ENCODE results near the gene TTC28.
A peak's percentile ranks its signal among the peaks of the same experiment; 100 is the strongest.

TTC28 gene

GRCh38 chr22:28048529-28048928 is 631.1 kb downstream of the TTC28 start:
- H3K4me1 ChIP-seq (ENCODE audit: insufficient read depth, low read length, poor library complexity, severe bottlenecking): peaks cover 19% of the 10 kb centered on the region
- no peak overlapping the region for H3K4me3 ChIP-seq (ENCODE audit: low read length, poor library complexity, severe bottlenecking)
- H3K27me3 ChIP-seq (ENCODE audit: insufficient read depth, low read length, poor library complexity, severe bottlenecking): no peaks in the 10 kb centered on the region
- peaks cover 12% of the 10 kb centered on the region; the same call in 1 of the 2 replicates for H3K36me3 ChIP-seq (ENCODE audit: insufficient read depth, low read length)
- peak overlapping the region; percentile 27 for H3K9ac ChIP-seq (ENCODE audit: low read depth, low read length, poor library complexity, severe bottlenecking)
- H3K9me3 ChIP-seq (ENCODE audit: insufficient read depth, low read depth, low read length): no peaks in the 10 kb centered on the region
- no peaks in the 10 kb centered on the region for H4K20me1 ChIP-seq (ENCODE audit: insufficient read depth, low read length, poor library complexity, severe bottlenecking)
- TF ChIP-seq CTCF (conservative IDR thresholded peaks at IDR 0.05; ENCODE audit: low read length) (no peak), EZH2phosphoT487 (IDR thresholded peaks at IDR 0.05; ENCODE audit: borderline replicate concordance) (no peak)
- H3K9me2 ChIP-seq (replicated peaks; ENCODE audit: low read depth, low read length): no peaks in the 10 kb centered on the region
- no peak overlapping the region for H2AFZ ChIP-seq (ENCODE audit: low read length)
- H3F3A ChIP-seq (ENCODE audit: low read depth): no peaks in the 10 kb centered on the region; the same call in 1 of the 2 replicates
- peaks cover 31% of the 10 kb centered on the region for H3K79me2 ChIP-seq (ENCODE audit: insufficient read depth, low read length)
- no peak overlapping the region for H3K4me2 ChIP-seq (ENCODE audit: low read depth, low read length, poor library complexity, severe bottlenecking)

- Histone ChIP-seq H3K4me3 (ENCODE audit: low read length, poor library complexity, severe bottlenecking) (no peak overlapping the region), H4K20me1 (ENCODE audit: insufficient read depth, low read length, poor library complexity, severe bottlenecking) (no peaks in the 10 kb centered on the region), H3K27me3 (ENCODE audit: insufficient read depth, low read length, poor library complexity, severe bottlenecking) (no peaks in the 10 kb centered on the region), H3K79me2 (ENCODE audit: insufficient read depth, low read length) (peaks cover 31% of the 10 kb centered on the region), H3K9ac (ENCODE audit: low read depth, low read length, poor library complexity, severe bottlenecking) (no peak overlapping the region), H3K9me2 (replicated peaks; ENCODE audit: low read depth, low read length) (no peaks in the 10 kb centered on the region), H3K9me3 (ENCODE audit: insufficient read depth, low read depth, low read length) (no peaks in the 10 kb centered on the region), H3F3A (ENCODE audit: low read depth) (no peaks in the 10 kb centered on the region; the same call in 1 of the 2 replicates), H3K36me3 (ENCODE audit: insufficient read depth, low read length) (peaks cover 12% of the 10 kb centered on the region; the same call in 1 of the 2 replicates), H3K4me1 (ENCODE audit: insufficient read depth, low read length, poor library complexity, severe bottlenecking) (peaks cover 19% of the 10 kb centered on the region), H3K4me2 (ENCODE audit: low read depth, low read length, poor library complexity, severe bottlenecking) (no peak overlapping the region), H2AFZ (ENCODE audit: low read length) (no peak overlapping the region)
- TF ChIP-seq CTCF (conservative IDR thresholded peaks at IDR 0.05; ENCODE audit: low read length) (no peak), EZH2phosphoT487 (IDR thresholded peaks at IDR 0.05; ENCODE audit: borderline replicate concordance) (no peak)
These were observed 631.9 kb downstream of the TTC28 start for GRCh38 chr22:28047740-28048139.

GRCh38 chr22:28046100-28046499 is 633.5 kb downstream of the TTC28 start:
- Histone ChIP-seq H3K4me3 (ENCODE audit: low read length, poor library complexity, severe bottlenecking) (no peak overlapping the region), H3K79me2 (ENCODE audit: insufficient read depth, low read length) (peaks cover 28% of the 10 kb centered on the region), H4K20me1 (ENCODE audit: insufficient read depth, low read length, poor library complexity, severe bottlenecking) (no peaks in the 10 kb centered on the region), H3K9ac (ENCODE audit: low read depth, low read length, poor library complexity, severe bottlenecking) (no peak overlapping the region), H3K4me2 (ENCODE audit: low read depth, low read length, poor library complexity, severe bottlenecking) (no peak overlapping the region), H3K4me1 (ENCODE audit: insufficient read depth, low read length, poor library complexity, severe bottlenecking) (peaks cover 19% of the 10 kb centered on the region), H3F3A (ENCODE audit: low read depth) (no peaks in the 10 kb centered on the region; the same call in 1 of the 2 replicates), H3K27me3 (ENCODE audit: insufficient read depth, low read length, poor library complexity, severe bottlenecking) (no peaks in the 10 kb centered on the region), H3K36me3 (ENCODE audit: insufficient read depth, low read length) (peaks cover 12% of the 10 kb centered on the region; the same call in 1 of the 2 replicates), H3K9me2 (replicated peaks; ENCODE audit: low read depth, low read length) (no peaks in the 10 kb centered on the region), H3K9me3 (ENCODE audit: insufficient read depth, low read depth, low read length) (no peaks in the 10 kb centered on the region), H2AFZ (ENCODE audit: low read length) (no peak overlapping the region)
- TF ChIP-seq EZH2phosphoT487 (IDR thresholded peaks at IDR 0.05; ENCODE audit: borderline replicate concordance) (no peak), CTCF (conservative IDR thresholded peaks at IDR 0.05; ENCODE audit: low read length) (no peak)

All from Loucy (cell line).